SK-N-MC (cell line): ENCODE data around the gene MARCHF2.

Experiments
- DNase-seq: peaks from one replicate; pipeline ENCODE4 v3.0.0-alpha.2; 2011; ENCODE audit warnings: low read depth, low spot score
- H3K27ac ChIP-seq: fragments of 200-600 bp; sonication (generic); 2 replicates; pipeline ENCODE4 v1.5.1; 2016; ENCODE audit warnings: mixed run types
- H3K36me3 ChIP-seq: fragments of 200-600 bp; sonication (generic); 2 replicates; pipeline ENCODE4 v1.6.1; 2017; ENCODE audit warnings: antibody characterized with exemption, low read length, mixed read lengths; ENCODE audit not compliant: insufficient read depth
- H3K4me3 ChIP-seq: fragments of 200-600 bp; sonication (generic); 2 replicates; pipeline ENCODE4 v1.5.1; 2016
- H3K9ac ChIP-seq: fragments of 200-600 bp; sonication (generic); 2 replicates; pipeline ENCODE4 v1.8.0; 2017; ENCODE audit warnings: mixed run types, mixed read lengths; ENCODE audit not compliant: insufficient read length
- H3K9me3 ChIP-seq: fragments of 200-600 bp; sonication (generic); 2 replicates; pipeline ENCODE4 v1.6.1; 2017; ENCODE audit warnings: low read depth, mild to moderate bottlenecking, antibody characterized with exemption, low read length, moderate library complexity, mixed read lengths
- EZH2 ChIP-seq: fragments of 200-600 bp; sonication (generic); IDR thresholded peaks from one replicate; pipeline ENCODE4 v1.6.1; 2017; ENCODE audit warnings: antibody characterized with exemption
- FOXP2 ChIP-seq: optimal IDR thresholded peaks from 2 replicates; pipeline ENCODE3; 2011; ENCODE audit warnings: mild to moderate bottlenecking, moderate library complexity; ENCODE audit not compliant: insufficient read depth; ENCODE audit errors: extremely low read length, control extremely low read depth
- POLR2AphosphoS5 ChIP-seq: IDR thresholded peaks from 2 replicates; pipeline ENCODE4 v1.6.1; 2012; ENCODE audit warnings: mild to moderate bottlenecking, low read depth, low read length, borderline replicate concordance

MARCHF2 gene

DNA sequence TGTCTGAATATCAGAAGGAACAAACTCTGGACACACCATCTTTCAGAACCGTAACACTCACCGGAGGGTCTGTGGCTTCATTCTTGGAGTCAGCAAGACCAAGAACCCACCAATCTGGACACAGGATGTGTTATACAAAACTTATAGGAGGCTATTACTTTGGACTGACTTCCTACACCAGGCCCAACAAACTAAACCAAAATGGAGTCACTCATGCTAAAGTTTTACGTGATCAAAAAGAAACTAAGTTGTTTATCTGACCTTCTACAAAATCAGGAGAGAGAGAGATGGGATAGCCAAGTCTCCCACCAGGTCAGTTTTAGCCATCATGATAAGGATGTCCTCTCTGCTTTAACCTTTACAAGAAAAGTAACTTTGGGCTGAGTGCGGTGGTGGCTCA is 26.1 kb upstream of the MARCHF2 start:
- no peak for DNase-seq
- TF ChIP-seq FOXP2 (no peak), POLR2AphosphoS5 (no peak), EZH2 (no peak)
- Histone ChIP-seq H3K36me3 (no peaks in the 10 kb centered on the region), H3K9ac (no peak overlapping the region), H3K27ac (no peak overlapping the region), H3K9me3 (no peaks in the 10 kb centered on the region), H3K4me3 (no peak overlapping the region)

DNA sequence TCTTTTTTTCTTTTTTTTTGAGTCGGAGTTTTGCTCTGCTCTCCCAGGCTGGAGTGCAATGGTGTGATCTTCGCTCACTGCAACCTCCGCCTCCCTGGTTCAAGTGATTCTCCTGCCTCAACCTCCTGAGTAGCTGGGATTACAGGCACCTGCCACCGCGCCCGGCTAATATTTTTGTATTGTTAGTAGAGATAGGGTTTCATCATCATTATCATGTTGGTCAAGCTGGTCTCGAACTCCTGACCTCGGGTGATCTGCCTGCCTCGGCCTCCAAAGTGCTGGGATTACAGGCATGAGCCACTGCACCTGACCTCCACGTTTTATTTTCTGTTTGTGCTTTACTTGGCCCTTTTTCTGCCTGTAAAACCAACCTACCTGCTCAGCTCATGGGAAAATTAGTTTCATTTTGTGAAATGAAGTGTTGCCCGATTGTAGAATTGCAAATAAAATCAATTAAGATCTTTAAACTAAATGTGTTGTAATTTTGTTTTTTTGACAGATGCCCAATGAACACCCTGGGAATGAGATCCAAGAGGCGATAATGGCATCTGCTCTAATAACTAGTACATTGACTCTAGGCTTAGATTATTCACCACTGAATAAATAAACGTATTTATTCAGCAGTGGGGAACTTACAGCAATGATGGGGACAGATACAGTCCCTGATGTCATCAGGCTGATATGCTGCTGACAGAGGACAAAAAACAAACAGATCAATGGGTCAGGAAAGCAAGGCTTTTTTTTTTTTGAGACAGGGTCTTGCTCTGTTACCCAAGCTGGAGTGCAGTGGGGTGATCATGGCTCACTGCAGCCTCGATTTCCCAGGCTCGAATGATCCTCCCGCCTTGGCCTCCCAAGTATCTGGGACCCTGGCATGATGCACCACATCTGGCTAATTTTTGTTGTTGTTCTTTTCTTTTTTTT is 25.2 kb upstream of the MARCHF2 start:
- Histone ChIP-seq H3K4me3 (no peak overlapping the region), H3K9ac (no peak overlapping the region), H3K9me3 (no peaks in the 10 kb centered on the region), H3K27ac (no peak overlapping the region), H3K36me3 (no peaks in the 10 kb centered on the region)
- TF ChIP-seq FOXP2 (no peak), EZH2 (no peak), POLR2AphosphoS5 (no peak)
- no peak for DNase-seq

DNA sequence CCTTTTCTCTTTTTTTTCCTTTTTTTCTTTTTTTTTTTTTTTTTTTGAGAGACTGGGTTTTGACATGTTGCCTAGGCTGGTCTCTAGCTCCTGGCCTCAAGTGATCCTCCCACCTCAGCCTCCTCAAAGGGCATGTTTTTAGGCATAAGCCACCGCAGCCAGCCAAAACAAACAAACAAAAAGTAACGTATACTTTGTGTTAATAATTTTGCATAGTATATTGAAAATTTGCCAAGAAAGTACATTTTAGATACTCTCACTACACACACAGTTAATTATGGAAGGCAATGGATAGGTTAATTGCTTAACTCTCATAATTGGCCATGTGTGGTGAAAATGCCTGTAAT is 24.5 kb upstream of the MARCHF2 start:
- Histone ChIP-seq H3K27ac (no peak overlapping the region), H3K9ac (no peak overlapping the region)

DNA sequence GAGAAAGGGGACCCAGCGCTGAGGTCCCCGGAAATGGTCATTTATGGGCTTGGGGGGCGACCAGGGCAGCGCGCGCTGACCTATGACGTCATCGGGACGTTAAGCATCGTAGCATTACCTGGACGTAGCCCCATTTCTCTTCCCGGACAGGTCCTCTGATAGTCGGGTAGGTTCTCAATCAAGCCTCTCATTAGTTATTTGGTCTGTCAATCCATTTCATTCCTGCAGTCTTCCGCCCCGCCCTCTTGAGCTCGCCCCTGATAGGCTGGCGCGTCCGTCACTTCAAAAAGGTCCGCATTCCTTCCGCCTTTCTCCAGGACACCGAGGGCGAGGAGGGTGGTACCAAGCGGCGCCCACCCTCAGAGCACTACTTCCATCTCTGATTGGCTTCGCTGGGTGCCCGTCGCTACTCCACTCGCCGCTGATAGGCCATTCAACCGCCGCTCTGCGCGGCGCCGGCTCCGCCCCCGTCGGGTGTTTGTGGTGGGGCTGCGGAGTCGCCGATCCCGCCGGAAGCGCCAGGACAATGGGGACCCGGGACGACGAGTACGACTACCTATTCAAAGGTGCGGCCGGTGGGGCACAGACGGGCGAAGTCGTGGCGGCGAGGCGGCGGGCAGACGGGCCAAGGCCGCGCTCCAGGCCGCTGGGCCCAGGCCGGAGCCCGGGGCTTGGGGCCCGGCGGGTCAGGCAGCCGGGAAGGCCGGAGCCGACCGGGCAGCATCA is 23.1 kb upstream of the MARCHF2 start, which contains the start of gene RAB11B:
RAB11B (plus strand) TSS at position 470 of the 726 bp plus-strand sequence; CDS start at position 527, 57 bp downstream.
- peak within 1 kb of the TSS; percentile 95 for H3K4me3 ChIP-seq
- H3K36me3 ChIP-seq = no peaks in the 10 kb centered on the region
- TF ChIP-seq POLR2AphosphoS5 (peak; percentile 36; the same call in 1 of the 2 replicates), FOXP2 (peak; percentile 0), EZH2 (no peak)
- peak within 1 kb of the TSS; percentile 100 for H3K27ac ChIP-seq
- no peaks in the 10 kb centered on the region for H3K9me3 ChIP-seq
- peak; percentile 98 for DNase-seq
- H3K9ac ChIP-seq = peak within 1 kb of the TSS; percentile 100

More for the DNA sequence above, 24.5 kb upstream of the MARCHF2 start:
- DNase-seq = no peak
- H3K36me3 ChIP-seq = no peaks in the 10 kb centered on the region
- no peak overlapping the region for H3K4me3 ChIP-seq
- H3K9me3 ChIP-seq = no peaks in the 10 kb centered on the region
- TF ChIP-seq EZH2 (no peak), POLR2AphosphoS5 (no peak), FOXP2 (no peak)

DNA sequence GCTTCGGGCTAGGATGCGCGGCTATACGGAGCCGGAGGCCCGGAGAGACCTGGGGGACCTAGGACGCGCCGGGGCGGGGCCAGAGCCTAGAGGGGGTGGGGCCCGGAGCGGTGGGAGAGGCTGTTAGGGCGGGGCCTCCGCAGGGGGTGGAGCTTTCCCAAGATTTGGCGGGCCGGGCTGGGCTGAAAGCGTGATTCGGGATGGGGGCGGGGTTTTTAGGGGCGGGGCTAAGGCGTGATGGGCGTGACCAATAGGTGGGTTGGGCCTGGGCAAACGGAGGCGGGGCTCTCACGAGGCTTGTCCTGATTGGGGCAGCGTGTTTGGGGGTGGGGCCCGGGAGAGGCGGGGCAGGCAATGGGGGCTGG is 22.5 kb upstream of the MARCHF2 start:
- peak; percentile 2; the same call in 1 of the 2 replicates for TF ChIP-seq POLR2AphosphoS5
- no peak for TF ChIP-seq FOXP2
- TF ChIP-seq EZH2 = no peak
- H3K36me3 ChIP-seq = no peaks in the 10 kb centered on the region
- peak overlapping the region; percentile 100 for H3K27ac ChIP-seq

DNA sequence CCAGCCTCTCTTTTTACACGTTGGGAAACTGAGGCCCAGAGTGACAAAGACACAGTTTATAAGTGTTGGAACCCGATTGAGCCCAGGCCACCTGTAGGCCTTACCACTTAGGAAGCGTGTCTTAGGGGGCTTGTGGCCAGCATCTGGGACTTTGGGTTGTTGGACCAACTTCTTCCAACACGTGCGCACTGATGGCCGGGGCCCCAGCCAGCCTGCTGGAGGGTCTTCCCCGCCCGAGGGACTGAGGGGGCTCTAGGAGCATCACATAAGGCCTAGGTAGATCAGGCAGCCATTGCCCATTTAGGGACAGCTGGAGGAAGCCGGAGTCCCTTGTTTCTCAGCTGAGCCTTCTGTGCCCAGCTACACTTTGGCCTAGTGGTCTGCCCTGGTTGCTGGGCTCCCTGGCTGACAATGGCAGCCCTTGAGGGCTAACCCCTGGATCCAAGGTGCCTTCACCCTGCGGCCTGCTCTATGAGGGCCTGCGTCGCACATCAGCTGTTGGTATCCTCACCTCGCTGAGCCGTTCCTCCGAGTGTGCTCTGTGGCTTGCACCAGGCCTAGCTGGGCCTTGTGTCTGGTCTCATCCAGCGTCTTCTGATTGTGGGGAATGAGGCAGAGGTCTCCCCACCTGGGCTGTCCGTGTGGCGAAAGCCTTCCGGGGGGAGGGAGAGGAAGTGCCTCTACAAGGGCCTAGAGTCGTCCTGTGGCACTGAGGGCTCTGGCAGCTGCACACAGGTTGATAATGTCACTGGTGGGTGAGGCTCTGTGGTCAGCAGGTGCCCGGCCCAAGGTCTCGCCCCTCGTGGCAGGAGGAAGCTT is 21.7 kb upstream of the MARCHF2 start:
- no peak for TF ChIP-seq POLR2AphosphoS5
- no peak for TF ChIP-seq EZH2
- TF ChIP-seq FOXP2 = no peak
- H3K27ac ChIP-seq = peak overlapping the region; percentile 62; the same call in 1 of the 2 replicates
- no peaks in the 10 kb centered on the region for H3K9me3 ChIP-seq
- no peaks in the 10 kb centered on the region for H3K36me3 ChIP-seq
- H3K4me3 ChIP-seq = peak overlapping the region; percentile 73
- no peak overlapping the region for H3K9ac ChIP-seq
- no peak for DNase-seq

More for the DNA sequence above, 22.5 kb upstream of the MARCHF2 start:
- Histone ChIP-seq H3K9me3 (no peaks in the 10 kb centered on the region), H3K4me3 (peak overlapping the region; percentile 95), H3K9ac (peak overlapping the region; percentile 100)
- peak; percentile 80 for DNase-seq

DNA sequence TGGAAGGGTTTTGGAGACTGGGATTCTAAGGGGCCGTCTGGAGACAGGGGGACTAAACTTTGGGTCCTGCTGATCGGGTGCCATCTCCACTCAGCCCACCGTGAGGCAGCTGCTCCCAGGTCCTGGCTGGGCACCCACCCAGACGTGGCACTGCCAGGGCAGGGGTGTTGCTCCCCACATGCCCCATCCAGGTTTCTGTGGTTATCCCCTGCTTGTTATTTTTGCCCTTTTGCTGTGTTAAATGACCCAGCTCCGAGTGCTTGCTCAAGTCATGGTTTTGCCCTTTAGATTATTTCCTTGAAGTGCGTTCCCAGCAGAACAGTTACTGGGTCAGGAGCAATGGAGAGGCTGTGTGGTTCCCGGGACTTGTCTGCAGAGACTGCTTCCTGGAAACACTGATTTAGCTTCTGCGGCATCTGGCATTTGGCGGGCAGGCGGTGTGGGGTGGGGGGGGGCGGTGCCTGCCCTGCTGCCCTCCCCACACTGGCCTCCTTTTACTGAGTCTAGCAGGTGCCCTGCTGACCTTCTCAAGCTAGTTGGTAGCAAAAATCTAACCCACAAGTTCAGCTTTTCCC is 21.0 kb upstream of the MARCHF2 start:
- Histone ChIP-seq H3K9me3 (no peaks in the 10 kb centered on the region), H3K27ac (0 out of 2 replicates have a peak overlapping the region, but pooled peaks have one; percentile 14), H3K9ac (no peak overlapping the region), H3K36me3 (no peaks in the 10 kb centered on the region), H3K4me3 (no peak overlapping the region)
- DNase-seq = no peak
- TF ChIP-seq FOXP2 = no peak
- no peak for TF ChIP-seq POLR2AphosphoS5
- TF ChIP-seq EZH2 = no peak

DNA sequence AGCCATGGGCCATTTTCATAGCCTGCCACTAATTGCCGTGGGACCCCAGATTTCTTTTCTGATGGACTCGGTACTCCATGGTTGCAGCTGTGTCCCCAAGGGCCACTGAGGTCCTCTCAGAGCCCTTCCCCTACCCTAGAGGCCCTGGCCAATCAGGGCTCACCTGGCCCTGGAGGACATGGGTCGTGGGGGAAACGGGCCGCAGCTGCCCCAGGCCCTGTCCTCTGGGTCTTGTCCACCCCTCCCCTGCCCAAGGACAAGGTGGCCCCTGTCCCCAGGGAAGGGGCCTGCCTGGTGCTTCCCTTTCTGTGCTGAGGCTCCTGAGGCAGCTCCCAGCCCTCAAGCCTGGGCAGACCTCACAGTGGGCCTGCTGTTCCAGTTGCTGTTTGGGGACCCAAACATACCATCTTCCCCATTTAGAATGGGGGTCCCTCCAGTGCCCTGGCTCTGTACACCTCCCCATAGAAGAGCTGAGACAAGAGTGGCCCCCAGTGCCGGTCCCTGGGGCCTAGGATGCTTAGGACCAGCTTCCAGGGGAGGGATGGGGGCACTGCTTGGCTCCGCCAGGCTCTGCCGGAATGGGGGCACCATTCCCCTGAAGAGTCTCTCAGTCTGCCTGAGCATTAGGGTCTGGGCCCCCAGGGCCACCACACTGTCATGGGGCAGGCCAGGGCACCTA is 19.8 kb upstream of the MARCHF2 start:
- DNase-seq = no peak
- no peak overlapping the region for H3K4me3 ChIP-seq
- H3K9ac ChIP-seq = no peak overlapping the region

More for the DNA sequence above, 19.8 kb upstream of the MARCHF2 start:
- no peak for TF ChIP-seq FOXP2
- no peak for TF ChIP-seq EZH2
- no peak for TF ChIP-seq POLR2AphosphoS5
- H3K36me3 ChIP-seq = no peaks in the 10 kb centered on the region
- no peaks in the 10 kb centered on the region for H3K9me3 ChIP-seq
- H3K27ac ChIP-seq = no peak overlapping the region
